ENCODE data around the gene SLC17A7.

SLC17A7 gene

GRCh38 chr19:49447485-49448431, 6.4 kb upstream of the SLC17A7 start:
- no peaks in the 10 kb centered on the region for H3K4me1 ChIP-seq (ENCODE audit: control insufficient read depth, insufficient read depth, low read length)
- ChIA-PET POLR2A (interaction anchor here (1.0 kb wide), 1 partner anchor 44 kb away, joined by 3 read pairs; no protein-coding TSS in a partner anchor), CTCF (interaction anchor here (0.6 to 1.3 kb wide), 6 partner anchors 26 to 124 kb away, joined by 3 to 6 read pairs (median 4); no protein-coding TSS in a partner anchor)
- no peaks in the 10 kb centered on the region for H3K9me3 ChIP-seq (ENCODE audit: control insufficient read depth, insufficient read depth, low read depth, low read length)
- H3K4me3 ChIP-seq (ENCODE audit: low read depth, low read length) = no peak overlapping the region
- no peak overlapping the region for H3K27ac ChIP-seq (ENCODE audit: extremely low read depth, low read depth, low read length)
- peaks cover 17 to 45% of the 10 kb centered on the region in 2 experiments for H3K36me3 ChIP-seq (ENCODE audit: control insufficient read depth in 2 of 2, insufficient read depth in 1 of 2, low read length in 2 of 2)
- TF ChIP-seq PRDM1 (tag by site-specific recombination; IDR thresholded peaks at IDR 0.05) (peak; percentile 60; the same call in 1 of the 2 replicates), SP7 (tag by site-specific recombination; IDR thresholded peaks at IDR 0.05) (no peak), ELK4 (IDR thresholded peaks at IDR 0.05; ENCODE audit: borderline replicate concordance, low read depth, low read length) (no peak), BCL11A (tag by site-specific recombination; IDR thresholded peaks at IDR 0.05; ENCODE audit: low read depth) (no peak), ZNF157 (tag by site-specific recombination; IDR thresholded peaks at IDR 0.05) (no peak), ZNF561 (tag by site-specific recombination; IDR thresholded peaks at IDR 0.05; ENCODE audit: borderline replicate concordance) (no peak), TRIM28 (IDR thresholded peaks at IDR 0.05; ENCODE audit: borderline replicate concordance, low read length) (no peak), KLF1 (tag by site-specific recombination; IDR thresholded peaks at IDR 0.05) (peak; percentile 86), ZSCAN4 (tag by site-specific recombination; IDR thresholded peaks at IDR 0.05) (no peak), SP3 (tag by site-specific recombination; IDR thresholded peaks at IDR 0.05) (peak; percentile 68), ZNF623 (tag by site-specific recombination; IDR thresholded peaks at IDR 0.05) (no peak), SP2 (tag by site-specific recombination; IDR thresholded peaks at IDR 0.05) (peak; percentile 80), MYNN (tag by site-specific recombination; IDR thresholded peaks at IDR 0.05; ENCODE audit: borderline replicate concordance) (no peak), ZSCAN5A (tag by site-specific recombination; IDR thresholded peaks at IDR 0.05) (no peak), ZNF23 (tag by site-specific recombination; IDR thresholded peaks at IDR 0.05; ENCODE audit: borderline replicate concordance) (no peak), ZNF132 (tag by site-specific recombination; IDR thresholded peaks at IDR 0.05; ENCODE audit: borderline replicate concordance) (no peak), GLIS2 (tag by site-specific recombination; IDR thresholded peaks at IDR 0.05) (0 out of 2 replicates have a peak, but pooled peaks have one; percentile 23), ZNF658 (tag by site-specific recombination; IDR thresholded peaks at IDR 0.05) (no peak), ZNF350 (tag by site-specific recombination; IDR thresholded peaks at IDR 0.05) (no peak), KLF16 (tag by site-specific recombination; IDR thresholded peaks at IDR 0.05) (peak; percentile 27; the same call in 1 of the 2 replicates), ZNF133 (tag by site-specific recombination; IDR thresholded peaks at IDR 0.05) (no peak), FEZF1 (tag by site-specific recombination; IDR thresholded peaks at IDR 0.05) (no peak), ZNF596 (tag by site-specific recombination; IDR thresholded peaks at IDR 0.05) (no peak), ZXDB (tag by site-specific recombination; IDR thresholded peaks at IDR 0.05) (peak; percentile 43; the same call in 1 of the 2 replicates), ZNF274 (IDR thresholded peaks at IDR 0.05; ENCODE audit: low read length) (no peak), ZNF274 (tag by site-specific recombination; IDR thresholded peaks at IDR 0.05; ENCODE audit: borderline replicate concordance) (no peak), ZNF664 (tag by site-specific recombination; IDR thresholded peaks at IDR 0.05) (no peak), BCL11B (tag by site-specific recombination; IDR thresholded peaks at IDR 0.05; ENCODE audit: low read depth) (no peak)
- TF ChIP-seq, protein P1, sequence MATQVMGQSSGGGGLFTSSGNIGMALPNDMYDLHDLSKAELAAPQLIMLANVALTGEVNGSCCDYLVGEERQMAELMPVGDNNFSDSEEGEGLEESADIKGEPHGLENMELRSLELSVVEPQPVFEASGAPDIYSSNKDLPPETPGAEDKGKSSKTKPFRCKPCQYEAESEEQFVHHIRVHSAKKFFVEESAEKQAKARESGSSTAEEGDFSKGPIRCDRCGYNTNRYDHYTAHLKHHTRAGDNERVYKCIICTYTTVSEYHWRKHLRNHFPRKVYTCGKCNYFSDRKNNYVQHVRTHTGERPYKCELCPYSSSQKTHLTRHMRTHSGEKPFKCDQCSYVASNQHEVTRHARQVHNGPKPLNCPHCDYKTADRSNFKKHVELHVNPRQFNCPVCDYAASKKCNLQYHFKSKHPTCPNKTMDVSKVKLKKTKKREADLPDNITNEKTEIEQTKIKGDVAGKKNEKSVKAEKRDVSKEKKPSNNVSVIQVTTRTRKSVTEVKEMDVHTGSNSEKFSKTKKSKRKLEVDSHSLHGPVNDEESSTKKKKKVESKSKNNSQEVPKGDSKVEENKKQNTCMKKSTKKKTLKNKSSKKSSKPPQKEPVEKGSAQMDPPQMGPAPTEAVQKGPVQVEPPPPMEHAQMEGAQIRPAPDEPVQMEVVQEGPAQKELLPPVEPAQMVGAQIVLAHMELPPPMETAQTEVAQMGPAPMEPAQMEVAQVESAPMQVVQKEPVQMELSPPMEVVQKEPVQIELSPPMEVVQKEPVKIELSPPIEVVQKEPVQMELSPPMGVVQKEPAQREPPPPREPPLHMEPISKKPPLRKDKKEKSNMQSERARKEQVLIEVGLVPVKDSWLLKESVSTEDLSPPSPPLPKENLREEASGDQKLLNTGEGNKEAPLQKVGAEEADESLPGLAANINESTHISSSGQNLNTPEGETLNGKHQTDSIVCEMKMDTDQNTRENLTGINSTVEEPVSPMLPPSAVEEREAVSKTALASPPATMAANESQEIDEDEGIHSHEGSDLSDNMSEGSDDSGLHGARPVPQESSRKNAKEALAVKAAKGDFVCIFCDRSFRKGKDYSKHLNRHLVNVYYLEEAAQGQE (tag by site-specific recombination; IDR thresholded peaks at IDR 0.05) = no peak
- TF ChIP-seq, protein P2, sequence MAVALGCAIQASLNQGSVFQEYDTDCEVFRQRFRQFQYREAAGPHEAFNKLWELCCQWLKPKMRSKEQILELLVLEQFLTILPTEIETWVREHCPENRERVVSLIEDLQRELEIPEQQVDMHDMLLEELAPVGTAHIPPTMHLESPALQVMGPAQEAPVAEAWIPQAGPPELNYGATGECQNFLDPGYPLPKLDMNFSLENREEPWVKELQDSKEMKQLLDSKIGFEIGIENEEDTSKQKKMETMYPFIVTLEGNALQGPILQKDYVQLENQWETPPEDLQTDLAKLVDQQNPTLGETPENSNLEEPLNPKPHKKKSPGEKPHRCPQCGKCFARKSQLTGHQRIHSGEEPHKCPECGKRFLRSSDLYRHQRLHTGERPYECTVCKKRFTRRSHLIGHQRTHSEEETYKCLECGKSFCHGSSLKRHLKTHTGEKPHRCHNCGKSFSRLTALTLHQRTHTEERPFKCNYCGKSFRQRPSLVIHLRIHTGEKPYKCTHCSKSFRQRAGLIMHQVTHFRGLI (tag by site-specific recombination; IDR thresholded peaks at IDR 0.05) = no peak

Data from HEK293 (cell line).